ENCODE measurements around the gene LAMTOR3. TPM values are rescaled to one million over a fixed set of nuclear protein-coding genes. Genes with fewer than 3 reads are reported as not detected.

The LAMTOR3 gene
- total and polyA plus RNA-seq, 4 experiments from 2014 or later, result 24.2 to 45.6 (median 28.0) TPM

- Mint-ChIP-seq H3K27me3 (no peaks in the 10 kb centered on the region), H3K36me3 (peaks cover 61 to 64% of the 10 kb centered on the region in 2 donors), H3K4me1 (peaks cover 15 to 28% (median 20%) of the 10 kb centered on the region in 4 donors), H3K9me3 (peaks cover 0 to 12% (median 7%) of the 10 kb centered on the region in 8 donors), H3K4me3 (no peak overlapping the region), H3K27ac (peak overlapping the region in 1 of 7 donors; percentile 18)
- Histone ChIP-seq H3K9me3 (ENCODE audit: control insufficient read depth in 1 of 2, low read length in 2 of 2) (no peaks in the 10 kb centered on the region), H3K27me3 (ENCODE audit: insufficient read depth, low read length) (no peaks in the 10 kb centered on the region), H3K4me3 (ENCODE audit: low read length in 2 of 2) (no peak overlapping the region), H3K36me3 (ENCODE audit: insufficient read depth, low read length) (peaks cover 9% of the 10 kb centered on the region), H3K27ac (ENCODE audit: low read depth, low read length) (no peak overlapping the region), H3K4me1 (ENCODE audit: insufficient read depth, low read length) (peaks cover 24% of the 10 kb centered on the region)
- ChIA-PET POLR2A (ENCODE audit: partially characterized antibody) (no interaction called here), CTCF (ENCODE audit: partially characterized antibody) (interaction anchor here (1.2 to 2.3 kb wide), 2 partner anchors 24 to 110 kb away, joined by 3 to 9 read pairs; no protein-coding TSS in a partner anchor)
- DNase-seq, result no peak
- intact Hi-C loops (cut with micrococcal nuclease), result no loop called here
Observed at GRCh38 chr4:99917575-99917974, 23.3 kb upstream of the LAMTOR3 start.

- Histone ChIP-seq H3K27ac (ENCODE audit: low read depth, low read length) (no peak overlapping the region), H3K9me3 (ENCODE audit: control insufficient read depth in 1 of 2, low read length in 2 of 2) (no peaks in the 10 kb centered on the region), H3K36me3 (ENCODE audit: insufficient read depth, low read length) (peaks cover 9% of the 10 kb centered on the region), H3K27me3 (ENCODE audit: insufficient read depth, low read length) (no peaks in the 10 kb centered on the region), H3K4me3 (ENCODE audit: low read length in 2 of 2) (no peak overlapping the region), H3K4me1 (ENCODE audit: insufficient read depth, low read length) (peaks cover 9% of the 10 kb centered on the region)
- Mint-ChIP-seq H3K4me3 (peak overlapping the region in 1 of 8 donors; percentile 0), H3K9me3 (peaks cover 0 to 12% (median 7%) of the 10 kb centered on the region in 8 donors), H3K4me1 (peaks cover 13 to 25% (median 15%) of the 10 kb centered on the region in 4 donors), H3K27ac (peak overlapping the region in 4 of 7 donors; percentile 37 to 75 (median 64)), H3K36me3 (peaks cover 57 to 58% of the 10 kb centered on the region in 2 donors), H3K27me3 (no peaks in the 10 kb centered on the region)
- peak in 2 of 5 donors; percentile 7 to 19 for DNase-seq
- intact Hi-C loops (cut with micrococcal nuclease), result no loop called here
- ChIA-PET CTCF (ENCODE audit: partially characterized antibody) (interaction anchor here (2.3 kb wide), 1 partner anchor 26 kb away, joined by 9 read pairs; no protein-coding TSS in a partner anchor), POLR2A (ENCODE audit: partially characterized antibody) (no interaction called here)
Observed at GRCh38 chr4:99915449-99915848, 21.2 kb upstream of the LAMTOR3 start.

GRCh38 chr4:99894998-99895397, 771 bp upstream of the LAMTOR3 start:
- Histone ChIP-seq H3K27ac (ENCODE audit: low read depth, low read length) (peak overlapping the region; percentile 87), H3K27me3 (ENCODE audit: insufficient read depth, low read length) (no peaks in the 10 kb centered on the region), H3K36me3 (ENCODE audit: insufficient read depth, low read length) (no peaks in the 10 kb centered on the region), H3K9me3 (ENCODE audit: control insufficient read depth in 1 of 2, low read length in 2 of 2) (no peaks in the 10 kb centered on the region), H3K4me1 (ENCODE audit: insufficient read depth, low read length) (peaks cover 34% of the 10 kb centered on the region), H3K4me3 (ENCODE audit: low read length in 2 of 2) (no peak overlapping the region)
- intact Hi-C loops (cut with micrococcal nuclease), result loop anchor here (1.0 to 10.0 kb wide), 7 partner anchors 48 to 966 kb away; partner anchors contain the start of genes DAPP1, EIF4E and METAP1
- no peaks in the 10 kb centered on the region for H3K27me3 Mint-ChIP-seq
- POLR2A ChIA-PET (ENCODE audit: partially characterized antibody), result interaction anchor here (0.7 to 5.0 kb wide), 13 partner anchors 8 to 900 kb away, joined by 3 to 118 read pairs (median 4); partner anchors contain the start of genes DAPP1, DNAJB14, H2AZ1 and METAP1
- H3K27ac Mint-ChIP-seq, result peak overlapping the region; percentile 68 to 99 (median 95)
- H3K9me3 Mint-ChIP-seq, result no peaks in the 10 kb centered on the region
- peak overlapping the region in 7 of 8 donors; percentile 79 to 99 (median 87) for H3K4me3 Mint-ChIP-seq
- DNase-seq, result peak in 1 of 5 donors; percentile 30
- H3K36me3 Mint-ChIP-seq, result peaks cover 4 to 22% of the 10 kb centered on the region in 2 donors
- H3K4me1 Mint-ChIP-seq, result peaks cover 25 to 45% (median 35%) of the 10 kb centered on the region in 4 donors
- CTCF ChIA-PET (ENCODE audit: partially characterized antibody), result interaction anchor here (0.9 to 1.8 kb wide), 5 partner anchors 51 to 332 kb away, joined by 3 to 16 read pairs (median 5); partner anchors contain the start of genes DNAJB14, H2AZ1 and TRMT10A

GRCh38 chr4:99893839-99894160, 427 bp downstream of the LAMTOR3 start:
- H3K27ac ChIP-seq (ENCODE audit: low read depth, low read length), result peak overlapping the region; percentile 87
- no peaks in the 10 kb centered on the region for H3K36me3 ChIP-seq (ENCODE audit: insufficient read depth, low read length)
- peak overlapping the region; percentile 97 to 99 (median 99) for H3K27ac Mint-ChIP-seq
- peaks cover 34% of the 10 kb centered on the region for H3K4me1 ChIP-seq (ENCODE audit: insufficient read depth, low read length)
- H3K36me3 Mint-ChIP-seq, result peaks cover 10 to 22% of the 10 kb centered on the region in 2 donors
- H3K27me3 Mint-ChIP-seq, result no peaks in the 10 kb centered on the region
- no peaks in the 10 kb centered on the region for H3K9me3 Mint-ChIP-seq
- H3K9me3 ChIP-seq (ENCODE audit: control insufficient read depth in 1 of 2, low read length in 2 of 2), result no peaks in the 10 kb centered on the region
- ChIA-PET POLR2A (ENCODE audit: partially characterized antibody) (interaction anchor here (0.6 to 5.0 kb wide), 13 partner anchors 18 to 1443 kb away, joined by 3 to 118 read pairs (median 4); partner anchors contain the start of genes DAPP1, DNAJB14, H2AZ1 and TRMT10A), CTCF (ENCODE audit: partially characterized antibody) (interaction anchor here (0.8 to 1.8 kb wide), 5 partner anchors 53 to 330 kb away, joined by 4 to 16 read pairs (median 5); partner anchors contain the start of genes DNAJB14 and TRMT10A)
- H3K4me3 Mint-ChIP-seq, result peak overlapping the region; percentile 97 to 100 (median 98)
- DNase-seq, result no peak
- H3K27me3 ChIP-seq (ENCODE audit: insufficient read depth, low read length), result no peaks in the 10 kb centered on the region
- peaks cover 30 to 51% (median 40%) of the 10 kb centered on the region in 4 donors for H3K4me1 Mint-ChIP-seq
- intact Hi-C loops (cut with micrococcal nuclease), result loop anchor here (1.0 to 10.0 kb wide), 7 partner anchors 46 to 964 kb away; partner anchors contain the start of genes DAPP1, EIF4E and METAP1
- peak overlapping the region; percentile 76 to 97 for H3K4me3 ChIP-seq (ENCODE audit: low read length in 2 of 2)

GRCh38 chr4:99893029-99893428, 1.2 kb downstream of the LAMTOR3 start:
- peak overlapping the region; percentile 97 to 100 (median 98) for H3K4me3 Mint-ChIP-seq
- peaks cover 10 to 21% of the 10 kb centered on the region in 2 donors for H3K36me3 Mint-ChIP-seq
- Histone ChIP-seq H3K9me3 (ENCODE audit: control insufficient read depth in 1 of 2, low read length in 2 of 2) (no peaks in the 10 kb centered on the region), H3K27me3 (ENCODE audit: insufficient read depth, low read length) (no peaks in the 10 kb centered on the region), H3K27ac (ENCODE audit: low read depth, low read length) (no peak overlapping the region), H3K4me1 (ENCODE audit: insufficient read depth, low read length) (peaks cover 34% of the 10 kb centered on the region), H3K4me3 (ENCODE audit: low read length in 2 of 2) (peak overlapping the region in 1 of 2 donors; percentile 97), H3K36me3 (ENCODE audit: insufficient read depth, low read length) (no peaks in the 10 kb centered on the region)
- POLR2A ChIA-PET (ENCODE audit: partially characterized antibody), result interaction anchor here (1.0 to 5.0 kb wide), 5 partner anchors 46 to 329 kb away, joined by 3 to 118 read pairs (median 23); partner anchors contain the start of genes DAPP1, DNAJB14 and TRMT10A
- no peaks in the 10 kb centered on the region for H3K9me3 Mint-ChIP-seq
- no peak for DNase-seq
- CTCF ChIA-PET (ENCODE audit: partially characterized antibody), result interaction anchor here (0.6 to 1.4 kb wide), 2 partner anchors 55 to 83 kb away, joined by 3 read pairs; no protein-coding TSS in a partner anchor
- H3K4me1 Mint-ChIP-seq, result peaks cover 33 to 51% (median 42%) of the 10 kb centered on the region in 4 donors
- intact Hi-C loops (cut with micrococcal nuclease), result loop anchor here (5.0 to 10.0 kb wide), 3 partner anchors 46 to 898 kb away; partner anchors contain the start of gene METAP1
- peak overlapping the region; percentile 97 to 99 (median 99) for H3K27ac Mint-ChIP-seq
- H3K27me3 Mint-ChIP-seq, result no peaks in the 10 kb centered on the region

- H3K4me3 ChIP-seq (ENCODE audit: low read length in 2 of 2), result no peak overlapping the region
- peaks cover 34% of the 10 kb centered on the region for H3K4me1 ChIP-seq (ENCODE audit: insufficient read depth, low read length)
- no peaks in the 10 kb centered on the region for H3K9me3 ChIP-seq (ENCODE audit: control insufficient read depth in 1 of 2, low read length in 2 of 2)
- CTCF ChIA-PET (ENCODE audit: partially characterized antibody), result no interaction called here
- Mint-ChIP-seq H3K36me3 (peaks cover 10 to 25% of the 10 kb centered on the region in 2 donors), H3K27me3 (no peaks in the 10 kb centered on the region), H3K4me1 (peaks cover 33 to 51% (median 43%) of the 10 kb centered on the region in 4 donors), H3K9me3 (no peaks in the 10 kb centered on the region), H3K27ac (peak overlapping the region in 5 of 7 donors; percentile 1 to 72 (median 43)), H3K4me3 (peak overlapping the region in 2 of 8 donors; percentile 1 to 11)
- no peaks in the 10 kb centered on the region for H3K27me3 ChIP-seq (ENCODE audit: insufficient read depth, low read length)
- H3K27ac ChIP-seq (ENCODE audit: low read depth, low read length), result no peak overlapping the region
- H3K36me3 ChIP-seq (ENCODE audit: insufficient read depth, low read length), result peaks cover under 1% of the 10 kb centered on the region
- intact Hi-C loops (cut with micrococcal nuclease), result loop anchor here (5.0 to 10.0 kb wide), 3 partner anchors 44 to 897 kb away; partner anchors contain the start of gene METAP1
- DNase-seq, result no peak
- POLR2A ChIA-PET (ENCODE audit: partially characterized antibody), result interaction anchor here (5.0 kb wide), 1 partner anchor 56 kb away, joined by 118 read pairs; the partner anchor contains the start of gene DNAJB14
Observed at GRCh38 chr4:99891351-99891750, 2.9 kb downstream of the LAMTOR3 start.

- Mint-ChIP-seq H3K9me3 (no peaks in the 10 kb centered on the region), H3K27ac (peak overlapping the region in 2 of 7 donors; percentile 4 to 39), H3K36me3 (peaks cover 13 to 31% of the 10 kb centered on the region in 2 donors), H3K4me1 (peaks cover 18 to 24% (median 23%) of the 10 kb centered on the region in 4 donors), H3K4me3 (no peak overlapping the region), H3K27me3 (no peaks in the 10 kb centered on the region)
- ChIA-PET POLR2A (ENCODE audit: partially characterized antibody) (interaction anchor here (1.6 kb wide), 1 partner anchor 59 kb away, joined by 4 read pairs; the partner anchor contains the start of gene DNAJB14), CTCF (ENCODE audit: partially characterized antibody) (interaction anchor here (1.1 kb wide), 1 partner anchor 80 kb away, joined by 3 read pairs; no protein-coding TSS in a partner anchor)
- DNase-seq, result no peak
- H3K4me3 ChIP-seq (ENCODE audit: low read length in 2 of 2), result no peak overlapping the region
- peaks cover 18% of the 10 kb centered on the region for H3K4me1 ChIP-seq (ENCODE audit: insufficient read depth, low read length)
- H3K36me3 ChIP-seq (ENCODE audit: insufficient read depth, low read length), result peaks cover 11% of the 10 kb centered on the region
- H3K9me3 ChIP-seq (ENCODE audit: control insufficient read depth in 1 of 2, low read length in 2 of 2), result no peaks in the 10 kb centered on the region
- intact Hi-C loops (cut with micrococcal nuclease), result no loop called here
- H3K27me3 ChIP-seq (ENCODE audit: insufficient read depth, low read length), result no peaks in the 10 kb centered on the region
- no peak overlapping the region for H3K27ac ChIP-seq (ENCODE audit: low read depth, low read length)
Observed at GRCh38 chr4:99887837-99888236, 6.4 kb downstream of the LAMTOR3 start.
